Activated T-cell treated with anti-CD3 and anti-CD28 coated beads, Interleukin-2, amount 50 U/mL, for 1 hour (primary cell): Measurements from ENCODE around the gene AGAP1.

Experiments used
- DNase-seq: peaks from one replicate; pipeline ENCODE4 v3.0.0-alpha.2; 2020

Gene AGAP1

GRCh38 chr2:235492850-235493344, 946 bp upstream of the AGAP1 start:
- no peak for DNase-seq

- no peak for DNase-seq
Measured at GRCh38 chr2:235493402-235493774, 455 bp upstream of the AGAP1 start.

- DNase-seq: no peak
Measured at GRCh38 chr2:235494716-235495372, 1.0 kb downstream of the AGAP1 start.

GRCh38 chr2:235495373-235496238, 1.8 kb downstream of the AGAP1 start:
- DNase-seq: no peak

- DNase-seq: no peak
Measured at GRCh38 chr2:235496239-235496621, 2.4 kb downstream of the AGAP1 start.

- no peak for DNase-seq
Measured at GRCh38 chr2:235497096-235497495, 3.3 kb downstream of the AGAP1 start.

GRCh38 chr2:235498541-235498940, 4.7 kb downstream of the AGAP1 start:
- no peak for DNase-seq

GRCh38 chr2:235498946-235499812, 5.3 kb downstream of the AGAP1 start:
- DNase-seq: no peak

GRCh38 chr2:235500110-235500760, 6.4 kb downstream of the AGAP1 start:
- no peak for DNase-seq

- no peak for DNase-seq
Measured at GRCh38 chr2:235500761-235501672, 7.2 kb downstream of the AGAP1 start.

- no peak for DNase-seq
Measured at GRCh38 chr2:235501673-235502031, 7.8 kb downstream of the AGAP1 start.

- DNase-seq: no peak
Measured at GRCh38 chr2:235502336-235502735, 8.5 kb downstream of the AGAP1 start.

- no peak for DNase-seq
Measured at GRCh38 chr2:235504441-235505180, 10.8 kb downstream of the AGAP1 start.

GRCh38 chr2:235505181-235505741, 11.4 kb downstream of the AGAP1 start:
- DNase-seq: no peak

- no peak for DNase-seq
Measured at GRCh38 chr2:235506291-235506996, 12.6 kb downstream of the AGAP1 start.

GRCh38 chr2:235506997-235507615, 13.3 kb downstream of the AGAP1 start:
- DNase-seq: no peak

- DNase-seq: no peak
Measured at GRCh38 chr2:235507928-235508327, 14.1 kb downstream of the AGAP1 start.

- DNase-seq: no peak
Measured at GRCh38 chr2:235508371-235509160, 14.7 kb downstream of the AGAP1 start.

- DNase-seq: no peak
Measured at GRCh38 chr2:235510318-235510717, 16.5 kb downstream of the AGAP1 start.
